ENCODE results near the gene SIL1. TPM values are rescaled to one million over a fixed set of nuclear protein-coding genes. Genes with fewer than 3 reads are reported as not detected.
A peak's percentile ranks its signal among the peaks of the same experiment; 100 is the strongest.

SIL1 gene
- total and polyA plus RNA-seq, 2 of the 4 experiments (the other 2 are of a cell fraction) = 56.1 to 66.0 TPM

DNA sequence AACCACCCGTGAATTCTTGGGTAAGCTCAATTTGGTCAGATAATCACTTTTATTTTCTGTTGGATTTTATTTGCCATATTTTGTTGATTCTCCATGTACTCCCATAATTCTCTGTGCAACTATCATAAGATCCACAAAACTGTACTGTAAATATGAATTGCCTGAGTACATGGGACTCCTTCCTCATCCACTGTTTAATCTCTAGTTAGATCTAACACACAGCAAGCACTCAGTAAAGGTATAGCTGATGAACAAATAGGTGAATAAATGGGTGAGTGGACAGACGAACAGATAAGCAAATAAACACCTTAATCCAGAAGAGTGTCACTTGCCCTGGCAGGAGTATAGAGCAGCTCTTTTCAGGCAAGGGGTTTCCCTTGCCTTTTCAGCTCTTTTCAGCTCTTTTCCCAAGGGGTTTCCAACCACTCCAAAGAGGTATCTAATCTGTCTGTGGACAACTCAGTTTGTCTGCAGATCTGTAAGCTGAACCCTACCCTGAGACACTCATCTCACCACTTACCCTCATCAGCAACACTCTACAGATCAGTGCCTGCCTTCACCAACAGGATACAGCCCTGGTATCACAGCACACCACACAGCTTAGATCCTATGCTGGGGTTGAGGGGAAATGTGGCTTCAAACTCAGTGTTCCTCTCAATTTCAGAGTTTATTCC lies 51.2 kb downstream of the SIL1 start:
- H3K36me3 ChIP-seq (ENCODE audit: control insufficient read depth, insufficient read depth, low read length) = no peaks in the 10 kb centered on the region
- H3K56ac ChIP-seq (ENCODE audit: extremely low read depth, insufficient read depth, low read length) = no peak overlapping the region
- H2AK5ac ChIP-seq (ENCODE audit: low read depth, low read length) = peak overlapping the region; percentile 24; the same call in 1 of the 2 replicates
- H4K5ac ChIP-seq (ENCODE audit: low read depth, low read length) = no peak overlapping the region
- no peak overlapping the region for H3K4me3 ChIP-seq (ENCODE audit: insufficient read depth, low read depth, low read length)
- no peak for DNase-seq
- H3K14ac ChIP-seq (replicated peaks; ENCODE audit: low read depth, low read length) = no peak overlapping the region; the same call in 1 of the 2 replicates
- peaks cover 9% of the 10 kb centered on the region; the same call in 1 of the 2 replicates for H3K9me1 ChIP-seq (ENCODE audit: insufficient read depth, low read length)
- intact Hi-C loops (cut with micrococcal nuclease) = loop anchor here (5.0 kb wide), 1 partner anchor 40 kb away; no protein-coding TSS in a partner anchor
- H3K4me1 ChIP-seq (ENCODE audit: control insufficient read depth, insufficient read depth, low read length) = peaks cover 16% of the 10 kb centered on the region
- H3K79me1 ChIP-seq (ENCODE audit: low read depth in 1 of 2, low read length in 2 of 2) = peaks cover 13 to 22% of the 10 kb centered on the region in 2 experiments; a peak in 3 of 4 replicates
- H3K27ac ChIP-seq (ENCODE audit: insufficient read depth, low read length) = peak overlapping the region; percentile 31; the same call in 1 of the 2 replicates
- WGBS, 2 experiments (ENCODE audit: extremely low coverage in 2 of 2, insufficient read length in 1 of 2) = no CpG with 5 or more reads among the region's 2 CpGs
- H2BK5ac ChIP-seq (ENCODE audit: low read depth, low read length, poor library complexity, severe bottlenecking) = no peak overlapping the region
- ChIA-PET CTCF (no interaction called here), POLR2A (ENCODE audit: unreplicated experiment) (no interaction called here)
- no peak overlapping the region for H4K8ac ChIP-seq (ENCODE audit: low read depth in 2 of 2, low read length in 2 of 2)
- no peak overlapping the region for H2AK9ac ChIP-seq (replicated peaks; ENCODE audit: low read depth, low read length, poor library complexity)
- no peaks in the 10 kb centered on the region for H3K27me3 ChIP-seq (ENCODE audit: control insufficient read depth, insufficient read depth, low read length)
- BruUV-seq (replicated peaks) = no TSS peak
- H3K4me2 ChIP-seq (ENCODE audit: low read depth, low read length) = no peak overlapping the region
- H2BK15ac ChIP-seq (ENCODE audit: low read depth, low read length) = no peak overlapping the region
- peak; percentile 6; the same call in 1 of the 2 replicates for ATAC-seq (ENCODE audit: low read depth)
- no peak overlapping the region for H3K4ac ChIP-seq (ENCODE audit: low read depth, low read length)
- no peaks in the 10 kb centered on the region for H3K9me3 ChIP-seq (ENCODE audit: control insufficient read depth, insufficient read depth, low read length)
- 0 out of 2 replicates have a peak, but pooled peaks cover 5% of the 10 kb centered on the region for H4K20me1 ChIP-seq (ENCODE audit: insufficient read depth, low read length)
- no peak overlapping the region for H4K91ac ChIP-seq (ENCODE audit: insufficient read depth, low read depth, low read length)
- no peak overlapping the region for H3K23ac ChIP-seq (ENCODE audit: low read depth, low read length)
- in situ Hi-C loops (cut with MboI; ENCODE audit: low sequenced_read_pairs) = no loop called here
- TF ChIP-seq CEBPB (IDR thresholded peaks at IDR 0.05; ENCODE audit: low read depth, low read length) = no peak
- no peak for TF ChIP-seq RFX5 (IDR thresholded peaks at IDR 0.05; ENCODE audit: low read depth, low read length)
- TF ChIP-seq, protein P1, sequence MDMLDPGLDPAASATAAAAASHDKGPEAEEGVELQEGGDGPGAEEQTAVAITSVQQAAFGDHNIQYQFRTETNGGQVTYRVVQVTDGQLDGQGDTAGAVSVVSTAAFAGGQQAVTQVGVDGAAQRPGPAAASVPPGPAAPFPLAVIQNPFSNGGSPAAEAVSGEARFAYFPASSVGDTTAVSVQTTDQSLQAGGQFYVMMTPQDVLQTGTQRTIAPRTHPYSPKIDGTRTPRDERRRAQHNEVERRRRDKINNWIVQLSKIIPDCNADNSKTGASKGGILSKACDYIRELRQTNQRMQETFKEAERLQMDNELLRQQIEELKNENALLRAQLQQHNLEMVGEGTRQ (IDR thresholded peaks at IDR 0.05; ENCODE audit: low read depth, low read length) = no peak
- H2AFZ ChIP-seq (replicated peaks; ENCODE audit: low read length, poor library complexity) = no peak overlapping the region
- H3K18ac ChIP-seq (ENCODE audit: low read depth, low read length) = no peak overlapping the region
- no peak overlapping the region for H3K9ac ChIP-seq (ENCODE audit: low read depth, low read length)
- dilution Hi-C loops (cut with HindIII; ENCODE audit: low sequenced_read_pairs, unreplicated experiment) = no loop called here
- H2BK20ac ChIP-seq (ENCODE audit: low read depth, low read length) = no peak overlapping the region
- no peak overlapping the region for H2BK120ac ChIP-seq (ENCODE audit: low read depth, low read length)
